Effector CD8-positive, alpha-beta T cell (primary cell): ENCODE results near the gene STK11.
A peak's percentile ranks its signal among the peaks of the same experiment; 100 is the strongest.
"Not testable (repeated sequence)": the region's sequence is repeated elsewhere in the genome, so short reads cannot be mapped to it uniquely, and the experiment has no call there.

ENCODE experiments used
- DNase-seq: peaks from one replicate; lab custom pipeline; 2025; lab: John Stamatoyannopoulos, UW

Gene STK11

DNA sequence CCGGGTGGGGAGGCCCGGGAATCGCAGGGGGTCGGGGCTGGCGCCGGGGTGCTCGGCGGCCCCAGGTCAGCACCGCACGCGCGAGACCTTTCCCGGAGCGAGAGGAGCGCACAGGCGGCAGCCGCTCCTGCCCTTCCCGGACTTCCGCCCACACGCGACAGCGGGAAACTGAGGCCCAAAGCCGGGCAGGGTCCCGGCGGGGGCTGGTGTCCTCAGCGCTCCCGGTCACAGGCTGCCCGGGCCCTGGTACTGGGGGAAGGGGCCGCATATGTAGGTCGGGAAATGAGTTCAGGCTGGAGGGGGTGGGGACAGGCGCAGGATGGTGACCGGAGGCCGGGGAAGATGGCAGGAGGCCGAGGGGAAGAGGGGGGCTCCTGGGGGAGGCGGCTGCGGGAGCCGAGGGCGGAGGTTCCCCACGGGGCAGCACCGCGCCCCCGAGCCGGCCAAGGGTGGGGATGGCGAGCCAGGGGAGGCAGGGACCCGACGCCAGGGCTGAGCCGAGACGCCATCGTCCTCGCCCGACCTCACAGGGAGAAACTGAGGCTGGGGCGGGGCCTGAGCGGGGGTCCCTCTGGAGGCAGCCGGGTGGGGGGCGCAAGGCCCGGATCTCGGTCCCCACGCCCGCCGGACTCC is 31.6 kb downstream of the STK11 start:
- no peak for DNase-seq

- DNase-seq, result peak; percentile 35
Measured at GRCh38 chr19:1237754-1238368, 32.3 kb downstream of the STK11 start, which contains the start of gene CBARP. Gene CBARP (minus strand): TSS chr19:1238005. CDS start chr19:1236100, 1,905 bp downstream.

DNA sequence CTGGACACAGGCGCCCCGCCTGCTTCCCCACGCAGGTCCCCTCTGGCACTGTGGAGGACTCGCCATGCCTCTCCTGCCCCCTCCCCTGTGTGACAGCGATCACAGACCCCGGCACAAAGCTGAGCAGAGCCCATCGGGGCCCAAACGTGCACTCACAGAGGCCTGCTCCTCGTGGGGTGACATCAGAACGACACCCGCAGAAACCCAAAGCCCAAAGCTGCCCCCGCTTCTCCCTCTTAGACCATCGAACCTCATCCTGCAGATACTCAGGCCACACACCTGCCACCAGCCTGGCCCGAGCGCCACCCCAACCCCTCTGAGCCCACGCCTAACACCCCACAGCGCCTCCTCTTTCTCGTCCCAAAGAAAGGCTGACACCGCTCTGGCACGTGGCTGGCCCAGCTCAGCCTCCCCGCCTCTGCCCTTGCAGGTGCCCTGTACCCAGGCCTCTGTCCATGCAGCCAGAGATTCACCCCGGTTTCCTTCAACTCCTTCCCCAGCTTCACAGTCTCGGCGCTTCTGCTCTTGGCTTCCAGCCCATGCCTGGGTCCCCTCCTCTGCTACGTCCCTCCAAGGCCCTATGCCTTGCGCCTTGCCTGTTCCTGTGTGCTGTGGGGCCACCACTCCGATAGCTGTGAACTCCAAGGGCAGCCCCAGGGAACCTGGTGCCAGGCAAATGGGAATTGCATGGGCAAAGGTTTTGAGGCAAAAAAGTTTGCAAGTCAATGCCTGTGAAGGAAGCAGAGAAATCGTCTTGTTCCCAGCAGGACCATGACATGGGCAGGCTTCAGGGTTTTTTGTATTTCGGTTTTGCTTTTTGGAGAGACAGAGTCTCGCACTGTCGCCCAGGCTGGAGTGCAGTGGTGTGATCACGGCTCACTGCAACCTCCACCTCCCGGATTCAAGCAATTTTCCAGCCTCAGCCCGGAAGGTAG is 33.1 kb downstream of the STK11 start:
- no peak for DNase-seq

DNA sequence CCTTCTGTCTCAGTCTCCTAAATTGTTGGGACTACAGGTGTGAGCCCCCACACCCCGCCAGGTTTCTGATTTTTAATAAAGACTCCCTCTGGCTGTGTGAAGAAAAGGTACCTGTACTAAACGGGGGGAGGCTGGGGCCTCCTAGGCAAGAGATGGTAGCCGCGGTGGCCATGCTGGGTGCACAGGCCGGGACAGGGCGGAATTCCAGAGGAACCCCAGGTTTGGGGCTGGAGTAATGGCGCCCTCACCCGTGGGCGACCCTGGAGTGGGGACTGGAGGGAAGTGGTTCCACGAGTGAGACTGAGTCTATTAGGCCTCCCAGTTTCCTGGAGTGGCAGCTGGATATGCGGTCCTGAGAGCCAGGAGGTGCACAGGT is 33.8 kb downstream of the STK11 start:
- DNase-seq, result no peak

DNA sequence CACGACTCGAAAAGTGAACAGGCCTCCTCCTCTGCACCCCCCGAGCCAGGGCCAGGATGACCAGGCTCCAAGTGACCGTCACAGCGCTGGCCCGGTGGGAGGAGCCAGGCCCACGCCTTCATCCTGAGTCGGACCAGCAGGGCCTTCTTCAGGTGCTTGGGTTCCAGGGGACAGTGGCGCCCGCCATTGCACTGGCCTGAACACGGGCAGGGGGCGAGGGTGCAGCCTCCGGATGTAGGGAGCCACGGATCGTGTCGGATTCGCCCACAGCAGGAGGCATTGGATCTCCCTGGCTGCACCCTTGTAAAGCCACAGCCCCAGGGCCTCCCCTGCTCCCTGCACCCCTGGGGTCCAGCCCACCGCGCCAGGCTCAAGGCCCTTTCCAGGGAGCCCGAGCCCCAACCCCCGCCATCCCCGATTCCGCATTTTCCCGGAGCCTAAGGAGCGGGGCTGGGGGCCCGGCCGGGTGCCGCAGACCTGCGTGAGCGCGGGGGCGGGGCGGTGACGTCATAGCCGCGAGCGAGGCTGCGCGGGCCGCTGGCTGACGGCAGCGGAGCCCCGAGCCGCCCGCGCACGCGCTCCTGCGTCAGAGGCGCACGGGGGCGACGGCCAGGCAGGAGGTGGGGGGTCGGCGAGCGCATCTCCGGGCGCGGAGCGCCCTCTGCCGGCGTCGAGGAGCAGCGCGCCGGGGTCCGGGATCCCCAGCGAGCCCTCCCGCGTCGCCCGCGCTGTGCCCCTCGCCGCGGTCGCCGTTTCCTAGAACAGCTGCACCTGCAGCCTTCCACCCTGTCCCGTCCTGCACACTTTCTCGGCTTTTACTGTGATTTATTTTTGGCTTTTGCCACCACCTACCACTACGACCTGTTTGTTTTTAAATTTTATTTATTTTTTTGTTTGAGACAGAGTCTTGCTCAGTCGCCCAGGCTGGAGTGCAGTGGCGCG is 34.5 kb downstream of the STK11 start:
- DNase-seq, result peak; percentile 90

DNA sequence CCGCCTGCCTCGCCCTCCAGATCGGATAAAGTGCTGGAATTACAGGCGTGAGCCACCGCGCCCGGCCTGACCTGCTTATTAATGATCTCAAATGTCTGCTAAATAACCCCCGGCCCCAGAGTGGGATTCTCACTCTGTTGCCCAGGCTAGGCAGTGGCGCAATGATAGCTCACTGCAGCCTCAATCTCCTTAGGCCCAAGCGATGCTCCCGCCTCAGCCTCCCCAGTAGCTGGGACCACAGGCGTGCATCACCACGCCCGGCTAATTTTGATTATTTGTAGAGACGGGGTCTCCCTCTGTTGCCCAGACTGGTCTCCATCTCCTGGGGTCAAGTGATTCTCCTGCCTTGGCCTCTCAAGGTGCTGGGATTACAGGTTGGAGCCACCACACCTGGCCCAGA is 35.3 kb downstream of the STK11 start:
- no peak for DNase-seq

DNA sequence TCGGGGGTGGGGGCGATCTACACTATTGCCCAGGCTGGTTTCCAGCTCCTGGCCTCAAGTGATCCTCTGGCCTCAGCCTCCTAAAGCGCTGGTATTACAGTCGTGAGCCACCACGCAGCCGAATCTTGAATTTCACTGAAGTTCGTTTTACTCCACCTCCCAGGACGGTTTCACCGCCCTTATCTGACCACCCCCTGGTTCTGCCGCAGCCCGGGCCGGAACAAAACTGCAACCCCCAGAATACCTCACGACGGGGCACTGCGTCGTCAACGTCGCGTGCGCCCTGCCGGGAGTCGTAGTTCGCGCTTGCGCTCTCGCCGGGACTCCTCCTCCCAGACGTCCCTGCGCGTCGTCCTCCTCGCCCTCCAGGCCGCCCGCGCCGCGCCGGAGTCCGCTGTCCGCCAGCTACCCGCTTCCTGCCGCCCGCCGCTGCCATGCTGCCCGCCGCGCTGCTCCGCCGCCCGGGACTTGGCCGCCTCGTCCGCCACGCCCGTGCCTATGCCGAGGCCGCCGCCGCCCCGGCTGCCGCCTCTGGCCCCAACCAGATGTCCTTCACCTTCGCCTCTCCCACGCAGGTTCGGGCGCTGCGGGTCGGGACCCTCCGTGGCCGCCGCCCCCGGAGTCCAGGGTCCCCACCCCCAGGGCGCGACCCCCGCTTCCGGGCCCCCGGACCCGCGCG is 36.0 kb downstream of the STK11 start, which contains the start of gene ATP5F1D:
Gene ATP5F1D (plus strand): TSS at position 335 of the 679 bp plus-strand sequence. CDS start 100 bp downstream, at position 435.
- peak; percentile 76 for DNase-seq

GRCh38 chr19:1243768-1244692 is 38.5 kb downstream of the STK11 start:
- peak; percentile 77 for DNase-seq

DNA sequence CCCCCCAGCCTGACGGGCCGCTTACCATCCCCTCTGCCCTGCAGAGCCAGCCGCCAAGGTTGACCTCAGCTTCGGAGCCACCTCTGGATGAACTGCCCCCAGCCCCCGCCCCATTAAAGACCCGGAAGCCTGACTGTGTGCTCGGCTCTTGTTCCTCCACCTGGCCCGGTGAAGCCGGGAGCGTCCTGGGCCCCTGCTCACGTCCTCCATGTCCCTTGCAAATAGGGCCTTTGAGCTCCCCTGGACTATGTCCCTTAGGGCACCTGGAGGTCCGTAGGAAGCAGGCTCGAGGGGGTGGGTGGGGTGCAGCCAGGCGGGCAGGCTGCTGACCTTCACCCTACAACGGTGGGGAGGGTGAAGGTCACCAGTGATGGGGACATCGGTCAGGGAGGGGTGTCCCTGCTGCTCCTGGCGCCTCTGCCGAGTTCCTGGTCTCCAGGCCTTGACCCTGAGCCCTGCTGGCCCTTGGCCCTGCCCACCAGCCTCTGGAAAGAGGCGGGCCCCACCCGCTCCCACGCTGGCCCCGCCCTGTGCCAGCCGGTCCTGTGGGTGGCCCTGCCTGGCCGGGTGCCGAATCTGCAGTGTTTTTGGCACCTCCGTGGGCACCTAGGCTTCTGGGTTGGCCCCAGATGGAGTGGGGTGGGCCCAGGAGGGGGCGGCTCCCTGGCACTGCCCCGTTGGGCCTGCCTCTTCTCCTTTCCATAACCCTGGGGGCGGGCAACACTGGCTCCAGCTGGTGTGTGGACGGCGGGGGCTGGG is 39.3 kb downstream of the STK11 start:
- no peak for DNase-seq

DNA sequence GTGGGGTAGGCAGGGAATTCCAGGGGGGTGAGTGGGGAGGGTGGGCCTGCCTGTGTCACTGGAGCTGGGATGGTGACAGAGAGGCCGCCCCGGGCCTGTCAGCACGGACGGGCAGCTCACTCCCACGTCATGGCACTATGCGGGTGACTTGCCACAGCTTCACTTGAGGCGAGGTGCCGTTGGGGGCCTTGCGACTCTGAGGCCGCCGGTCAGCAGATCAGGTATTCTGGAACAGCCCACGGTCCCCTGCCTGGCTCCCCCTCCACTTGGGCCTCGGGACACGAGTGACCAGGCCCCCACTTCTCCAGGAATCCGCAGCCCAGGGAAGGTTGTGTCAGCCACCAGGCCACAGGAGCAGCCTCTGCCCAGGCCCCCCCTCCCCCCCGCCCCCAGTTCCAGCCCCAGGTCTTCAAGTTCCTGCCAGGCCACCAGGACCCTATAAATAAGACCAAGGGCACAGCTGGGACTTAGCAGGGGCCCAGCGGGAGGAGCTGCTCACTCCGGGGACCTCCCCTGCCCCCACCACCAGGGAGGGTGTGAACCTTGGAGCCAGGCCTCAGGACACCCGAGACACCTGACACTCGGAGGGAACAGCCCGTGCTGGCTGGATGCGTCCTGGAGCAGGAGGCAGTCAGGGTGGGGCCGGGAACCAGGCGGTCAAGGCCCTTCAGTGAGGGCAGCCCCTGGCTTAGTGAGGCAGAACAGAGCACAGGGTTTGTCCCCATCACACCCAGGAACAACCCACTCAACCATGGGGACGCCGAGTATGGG is 40.1 kb downstream of the STK11 start:
- no peak for DNase-seq

- not testable (repeated sequence) for DNase-seq
Measured at GRCh38 chr19:1246265-1247087, 40.9 kb downstream of the STK11 start.

GRCh38 chr19:1247748-1248138 is 42.2 kb downstream of the STK11 start:
- no peak for DNase-seq

DNA sequence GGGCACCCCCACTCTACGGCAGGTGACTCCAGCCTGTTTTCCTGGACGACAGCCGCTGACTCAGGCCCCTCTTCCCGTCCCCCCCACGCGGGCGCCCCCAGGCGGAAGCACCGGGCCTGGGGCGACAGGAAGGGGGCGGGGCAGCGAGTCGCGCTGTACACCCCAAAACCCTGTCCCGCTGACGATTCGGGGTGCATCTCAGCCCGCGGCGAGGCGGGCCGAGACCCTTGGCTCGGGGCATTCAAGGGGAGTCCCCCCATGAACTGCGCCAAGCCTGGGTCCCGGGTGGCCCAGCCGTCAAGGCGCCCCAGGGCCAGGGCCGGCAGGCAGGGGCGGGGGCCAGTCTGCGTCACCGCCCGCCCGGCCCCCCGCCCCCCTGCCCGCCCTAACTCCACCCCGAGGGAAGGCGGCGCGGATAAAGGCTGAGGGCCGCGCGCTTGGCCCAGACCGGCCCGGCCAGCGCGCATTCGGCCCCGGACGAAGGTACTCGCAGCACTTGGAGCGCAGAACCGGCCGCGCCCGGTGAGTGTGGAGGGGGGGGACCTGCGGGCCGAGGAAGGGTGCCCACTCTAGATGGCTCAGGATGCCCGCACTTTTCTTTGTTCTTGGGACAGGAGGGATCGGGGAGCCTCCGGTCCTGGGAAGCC is 42.7 kb downstream of the STK11 start, which contains the start of gene MIDN:
Gene MIDN (plus strand): TSS at position 445 of the 647 bp plus-strand sequence. CDS start 1,714 bp downstream, outside the sequence.
- peak; percentile 54 for DNase-seq

GRCh38 chr19:1248786-1249297 is 43.3 kb downstream of the STK11 start:
- DNase-seq, result peak; percentile 77

DNA sequence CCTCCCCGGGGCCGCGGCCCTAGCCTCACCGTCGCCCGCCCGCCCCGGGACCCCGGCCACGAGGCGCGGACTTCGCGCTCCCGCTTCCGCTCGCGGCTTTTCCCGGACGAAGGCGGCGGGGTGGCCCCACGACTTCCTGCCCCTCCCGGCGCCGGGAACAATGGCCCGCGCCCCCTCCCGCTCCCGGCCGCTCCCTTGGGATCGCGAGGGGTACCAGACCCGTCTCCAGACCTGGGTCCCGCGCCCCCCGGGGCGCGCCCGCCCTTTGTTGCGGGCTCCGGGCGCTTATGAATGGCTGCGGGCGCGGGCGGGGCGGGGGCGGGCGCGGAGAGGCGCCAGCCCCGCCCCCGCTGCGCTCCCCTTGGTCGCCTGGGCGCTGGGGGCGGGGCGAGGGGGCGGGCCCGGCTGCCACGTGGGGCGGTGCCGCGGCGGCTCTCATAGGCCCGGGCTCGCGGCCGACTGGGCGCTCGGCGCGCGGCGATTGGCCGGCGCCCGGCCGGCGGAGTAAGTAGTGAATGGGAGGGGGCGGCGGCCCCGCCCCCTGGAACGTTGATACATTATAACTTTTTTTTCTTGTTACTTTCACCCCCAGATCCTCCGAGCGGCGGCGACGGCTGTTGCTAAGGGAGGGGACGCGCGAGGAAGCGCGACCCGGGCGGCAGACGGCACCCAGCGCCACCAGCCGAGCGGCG is 43.9 kb downstream of the STK11 start:
- peak; percentile 92 for DNase-seq

- no peak for DNase-seq
Measured at GRCh38 chr19:1249990-1250436, 44.4 kb downstream of the STK11 start.
